Neural cell (in vitro differentiated cells): ENCODE results near the gene GEMIN4. TPM values are rescaled to one million over a fixed set of nuclear protein-coding genes. Genes with fewer than 3 reads are reported as not detected.

Experiments used
- H2AFZ ChIP-seq: fragments of 200-600, 300-800 bp; sonication (generic), shearing (Covaris generic); 2 replicates; pipeline ENCODE4 v1.6.0; 2014; ENCODE audit warnings: low read depth, mild to moderate bottlenecking, antibody characterized with exemption, low read length, moderate library complexity
- H3F3A ChIP-seq: fragments of 200-600 bp; shearing (Covaris generic); 2 replicates; pipeline ENCODE4 v1.6.1; 2016; ENCODE audit warnings: mild to moderate bottlenecking, moderate library complexity, mixed read lengths, antibody characterized with exemption, low read length; ENCODE audit not compliant: insufficient read depth, poor library complexity, severe bottlenecking
- H3K27ac ChIP-seq: fragments of 200-600, 300-800 bp; sonication (generic), shearing (Covaris generic); 2 replicates; pipeline ENCODE4 v1.5.1; 2014; ENCODE audit warnings: mild to moderate bottlenecking, low read length, moderate library complexity
- H3K27me3 ChIP-seq: fragments of 300-800, 200-600 bp; sonication (generic), shearing (Covaris generic); 2 replicates; pipeline ENCODE4 v1.6.0; 2014; ENCODE audit warnings: mild to moderate bottlenecking, low read depth, low read length, moderate library complexity; ENCODE audit not compliant: insufficient read depth
- H3K36me3 ChIP-seq: fragments of 300-800, 200-600 bp; sonication (generic), shearing (Covaris generic); 2 replicates; pipeline ENCODE4 v1.5.1; 2014; ENCODE audit warnings: mild to moderate bottlenecking, antibody characterized with exemption, low read length, moderate library complexity; ENCODE audit not compliant: insufficient read depth
- H3K4me2 ChIP-seq: fragments of 300-800, 200-600 bp; sonication (generic), shearing (Covaris generic); 2 replicates; pipeline ENCODE4 v1.6.0; 2014; ENCODE audit warnings: mild to moderate bottlenecking, low read length
- H3K4me3 ChIP-seq: fragments of 300-800, 200-600 bp; sonication (generic), shearing (Covaris generic); 2 replicates; pipeline ENCODE4 v1.5.1; 2014; ENCODE audit warnings: mild to moderate bottlenecking, low read length, moderate library complexity
- H3K79me2 ChIP-seq: fragments of 200-600 bp; shearing (Covaris generic); replicated peaks from 2 replicates; pipeline ENCODE4 v1.6.0; 2014; ENCODE audit warnings: mild to moderate bottlenecking, low read length, moderate library complexity; ENCODE audit not compliant: insufficient read depth
- H3K9ac ChIP-seq: fragments of 300-800, 200-600 bp; sonication (generic), shearing (Covaris generic); 2 replicates; pipeline ENCODE4 v1.6.1; 2016; ENCODE audit warnings: mild to moderate bottlenecking, low read length, mixed read lengths
- H3K9me2 ChIP-seq: fragments of 200-600 bp; shearing (Covaris generic); 2 replicates; pipeline ENCODE4 v1.6.1; 2016; ENCODE audit warnings: mild to moderate bottlenecking, low read length, mixed read lengths; ENCODE audit not compliant: insufficient read depth
- H3K9me3 ChIP-seq: fragments of 200-600, 300-800 bp; sonication (generic), shearing (Covaris generic); 2 replicates; pipeline ENCODE4 v1.6.1; 2016; ENCODE audit warnings: mild to moderate bottlenecking, mixed run types, low read length, moderate library complexity, mixed read lengths
- H4K20me1 ChIP-seq: fragments of 200-600 bp; shearing (Covaris generic); 2 replicates; pipeline ENCODE4 v1.6.1; 2016; ENCODE audit warnings: mild to moderate bottlenecking, mixed run types; ENCODE audit not compliant: insufficient read depth
- CTCF ChIP-seq: fragments of 450-650 bp; IDR thresholded peaks from 2 replicates; pipeline ENCODE4 v1.5.1; 2014; ENCODE audit warnings: antibody characterized with exemption, mild to moderate bottlenecking, moderate library complexity; ENCODE audit not compliant: poor library complexity, severe bottlenecking
- EP300 ChIP-seq: fragments of 450-650 bp; conservative IDR thresholded peaks from 2 replicates; pipeline ENCODE4 v1.6.1; 2014; ENCODE audit warnings: antibody characterized with exemption, mild to moderate bottlenecking, moderate library complexity; ENCODE audit not compliant: poor library complexity, severe bottlenecking
- EZH2 ChIP-seq: fragments of 200-600, 300-800 bp; shearing (Covaris generic), sonication (generic); IDR thresholded peaks from 2 replicates; pipeline ENCODE4 v1.6.1; 2014; ENCODE audit warnings: antibody characterized with exemption, low read length, borderline replicate concordance, mild to moderate bottlenecking; ENCODE audit not compliant: insufficient read depth, poor library complexity, severe bottlenecking
- MXI1 ChIP-seq: fragments of 450-650 bp; conservative IDR thresholded peaks from 2 replicates; pipeline ENCODE4 v1.6.1; 2014; ENCODE audit warnings: antibody characterized with exemption, mild to moderate bottlenecking; ENCODE audit not compliant: poor library complexity, severe bottlenecking
- POLR2AphosphoS5 ChIP-seq: IDR thresholded peaks from 2 replicates; pipeline ENCODE4 v1.6.1; 2012
- RAD21 ChIP-seq: fragments of 450-650 bp; conservative IDR thresholded peaks from 2 replicates; pipeline ENCODE4 v1.6.1; 2014; ENCODE audit warnings: antibody characterized with exemption, mild to moderate bottlenecking, moderate library complexity
- REST ChIP-seq: IDR thresholded peaks from 2 replicates; pipeline ENCODE4 v1.6.1; 2012; ENCODE audit warnings: borderline replicate concordance
- SMC3 ChIP-seq: fragments of 450-650 bp; conservative IDR thresholded peaks from 2 replicates; pipeline ENCODE4 v1.6.1; 2014; ENCODE audit warnings: antibody characterized with exemption, mild to moderate bottlenecking, moderate library complexity; ENCODE audit not compliant: poor library complexity
- TAF1 ChIP-seq: IDR thresholded peaks from 2 replicates; pipeline ENCODE4 v1.6.1; 2012; ENCODE audit warnings: low read depth
- polyA plus RNA-seq: library from polyadenylated mRNA; depleted of rRNA; stranded (reverse); fragments of >200 nt; gene quantifications from 2 replicates; pipeline ENCODE4 v1.2.3, GENCODE V29; 2014

GEMIN4 gene
- polyA plus RNA-seq, 1 donor from 2014 or later, result 4.5 TPM

- Histone ChIP-seq H3K27ac (no peak overlapping the region), H3K79me2 (peaks cover 9% of the 10 kb centered on the region), H2AFZ (no peak overlapping the region), H3K36me3 (no peaks in the 10 kb centered on the region), H3K27me3 (no peaks in the 10 kb centered on the region), H3K4me2 (no peak overlapping the region), H3K9me2 (no peaks in the 10 kb centered on the region), H4K20me1 (no peaks in the 10 kb centered on the region), H3K9me3 (no peaks in the 10 kb centered on the region), H3K9ac (no peak overlapping the region), H3K4me3 (no peak overlapping the region), H3F3A (no peaks in the 10 kb centered on the region)
- no peak for TF ChIP-seq RAD21
- no peak for TF ChIP-seq EZH2
- TF ChIP-seq CTCF, result no peak
These were observed 6.7 kb downstream of the GEMIN4 start for GRCh38 chr17:745406-745805.

GRCh38 chr17:744937-745336, 7.1 kb downstream of the GEMIN4 start:
- H3K79me2 ChIP-seq, result peaks cover 4% of the 10 kb centered on the region
- H4K20me1 ChIP-seq, result no peaks in the 10 kb centered on the region

More at GRCh38 chr17:744937-745336, 7.1 kb downstream of the GEMIN4 start:
- Histone ChIP-seq H3K9me2 (no peaks in the 10 kb centered on the region), H3K4me3 (no peak overlapping the region), H3K9me3 (no peaks in the 10 kb centered on the region), H3K27ac (no peak overlapping the region), H2AFZ (no peak overlapping the region), H3K9ac (no peak overlapping the region), H3K27me3 (no peaks in the 10 kb centered on the region), H3F3A (no peaks in the 10 kb centered on the region), H3K36me3 (no peaks in the 10 kb centered on the region), H3K4me2 (no peak overlapping the region)
- TF ChIP-seq RAD21 (no peak), MXI1 (no peak), POLR2AphosphoS5 (no peak), SMC3 (no peak), EP300 (no peak), CTCF (no peak), TAF1 (no peak), REST (no peak), EZH2 (no peak)
